ENCODE results near the gene PHKB.
"Not testable (repeated sequence)": the region's sequence is repeated elsewhere in the genome, so short reads cannot be mapped to it uniquely, and the experiment has no call there.

The PHKB gene

DNA sequence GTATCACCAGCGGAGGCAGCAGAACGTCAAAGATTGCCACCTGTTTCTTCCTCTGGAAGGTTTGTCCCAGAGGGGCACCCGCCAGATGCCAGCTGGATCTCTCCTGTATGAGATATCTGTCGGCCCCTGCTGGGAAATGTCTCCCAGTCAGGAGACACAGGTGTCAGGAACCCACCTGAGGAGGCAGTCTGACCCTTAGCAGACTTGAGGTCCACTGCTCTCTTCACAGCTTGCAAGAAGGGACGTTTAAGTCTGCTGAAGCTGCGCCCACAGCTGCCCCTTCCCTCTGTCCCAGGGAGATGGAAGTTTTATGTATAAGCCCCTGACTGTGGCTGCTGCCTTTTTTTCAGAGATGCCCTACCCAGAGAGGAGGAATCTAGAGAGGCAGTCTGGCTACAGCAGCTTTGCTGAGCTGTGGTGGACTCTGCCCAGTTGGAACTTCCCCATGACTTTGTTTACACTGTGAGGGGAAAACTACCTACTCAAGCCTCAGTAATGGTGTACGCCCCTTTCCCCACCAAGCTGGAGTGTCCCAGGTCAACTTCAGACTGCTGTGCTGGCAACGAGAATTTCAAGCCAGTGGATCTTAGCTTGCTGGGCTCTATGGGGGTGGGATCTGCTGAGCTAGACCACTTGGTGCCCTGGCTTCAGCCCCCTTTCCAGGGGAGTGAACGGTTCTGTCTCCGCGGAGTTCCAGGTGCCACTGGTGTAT, 92.9 kb downstream of the PHKB start:
- no peak overlapping the region for H3K27ac ChIP-seq (ENCODE audit: poor library complexity, severe bottlenecking)
- DNase-seq (ENCODE audit: low spot score) (no peak), ATAC-seq (ENCODE audit: low read depth) (no peak)
- H3K4me3 ChIP-seq (ENCODE audit: severe bottlenecking), result no peak overlapping the region
- TF ChIP-seq, protein P1, sequence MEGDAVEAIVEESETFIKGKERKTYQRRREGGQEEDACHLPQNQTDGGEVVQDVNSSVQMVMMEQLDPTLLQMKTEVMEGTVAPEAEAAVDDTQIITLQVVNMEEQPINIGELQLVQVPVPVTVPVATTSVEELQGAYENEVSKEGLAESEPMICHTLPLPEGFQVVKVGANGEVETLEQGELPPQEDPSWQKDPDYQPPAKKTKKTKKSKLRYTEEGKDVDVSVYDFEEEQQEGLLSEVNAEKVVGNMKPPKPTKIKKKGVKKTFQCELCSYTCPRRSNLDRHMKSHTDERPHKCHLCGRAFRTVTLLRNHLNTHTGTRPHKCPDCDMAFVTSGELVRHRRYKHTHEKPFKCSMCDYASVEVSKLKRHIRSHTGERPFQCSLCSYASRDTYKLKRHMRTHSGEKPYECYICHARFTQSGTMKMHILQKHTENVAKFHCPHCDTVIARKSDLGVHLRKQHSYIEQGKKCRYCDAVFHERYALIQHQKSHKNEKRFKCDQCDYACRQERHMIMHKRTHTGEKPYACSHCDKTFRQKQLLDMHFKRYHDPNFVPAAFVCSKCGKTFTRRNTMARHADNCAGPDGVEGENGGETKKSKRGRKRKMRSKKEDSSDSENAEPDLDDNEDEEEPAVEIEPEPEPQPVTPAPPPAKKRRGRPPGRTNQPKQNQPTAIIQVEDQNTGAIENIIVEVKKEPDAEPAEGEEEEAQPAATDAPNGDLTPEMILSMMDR (IDR thresholded peaks at IDR 0.05; ENCODE audit: poor library complexity, severe bottlenecking), result no peak
- peaks cover 17% of the 10 kb centered on the region for H3K36me3 ChIP-seq (ENCODE audit: low read depth)
- no peaks in the 10 kb centered on the region for H3K9me3 ChIP-seq (ENCODE audit: severe bottlenecking)
- no peaks in the 10 kb centered on the region for H3K4me1 ChIP-seq (ENCODE audit: insufficient read depth, poor library complexity, severe bottlenecking)
- no peaks in the 10 kb centered on the region for H3K27me3 ChIP-seq (ENCODE audit: insufficient read depth, poor library complexity, severe bottlenecking)

- H3K9me3 ChIP-seq (ENCODE audit: severe bottlenecking); ATAC-seq (ENCODE audit: low read depth); H3K4me3 ChIP-seq (ENCODE audit: severe bottlenecking); H3K4me1 ChIP-seq (ENCODE audit: insufficient read depth, poor library complexity, severe bottlenecking); H3K27ac ChIP-seq (ENCODE audit: poor library complexity, severe bottlenecking); DNase-seq (ENCODE audit: low spot score); H3K27me3 ChIP-seq (ENCODE audit: insufficient read depth, poor library complexity, severe bottlenecking): not testable (repeated sequence)
- peaks cover 15% of the 10 kb centered on the region for H3K36me3 ChIP-seq (ENCODE audit: low read depth)
Measured at GRCh38 chr16:47554587-47554986, 93.5 kb downstream of the PHKB start.

DNA sequence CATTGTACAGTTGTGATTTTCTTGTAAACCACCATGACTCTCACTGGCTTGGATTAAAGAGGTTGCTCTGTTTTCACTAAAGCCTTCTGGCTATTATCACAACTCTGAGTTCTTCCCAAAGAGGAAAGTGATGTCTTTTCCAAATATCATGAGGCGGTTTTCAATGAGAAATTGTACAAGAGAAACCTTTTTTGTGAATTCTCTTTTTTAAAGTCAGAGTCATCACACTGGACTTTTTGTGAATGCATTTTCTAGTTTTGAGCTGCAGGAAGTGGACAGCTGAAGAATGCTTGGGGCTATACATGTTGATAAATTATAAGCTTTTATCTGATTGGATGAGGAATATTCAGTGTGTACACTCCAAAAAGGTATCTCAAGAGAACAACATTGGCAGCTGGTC, 100.2 kb downstream of the PHKB start:
- 0 out of 2 replicates have a peak, but pooled peaks cover 5% of the 10 kb centered on the region for H3K36me3 ChIP-seq (ENCODE audit: low read depth)
- H3K27me3 ChIP-seq (ENCODE audit: insufficient read depth, poor library complexity, severe bottlenecking), result no peaks in the 10 kb centered on the region
- no peak overlapping the region for H3K4me3 ChIP-seq (ENCODE audit: severe bottlenecking)
- DNase-seq (ENCODE audit: low spot score) (no peak), ATAC-seq (ENCODE audit: low read depth) (no peak)
- TF ChIP-seq, protein P1 (IDR thresholded peaks at IDR 0.05; ENCODE audit: poor library complexity, severe bottlenecking), result no peak
- no peaks in the 10 kb centered on the region for H3K9me3 ChIP-seq (ENCODE audit: severe bottlenecking)
- H3K4me1 ChIP-seq (ENCODE audit: insufficient read depth, poor library complexity, severe bottlenecking), result peaks cover 6% of the 10 kb centered on the region
- H3K27ac ChIP-seq (ENCODE audit: poor library complexity, severe bottlenecking), result no peak overlapping the region

- TF ChIP-seq, protein P1 (IDR thresholded peaks at IDR 0.05; ENCODE audit: poor library complexity, severe bottlenecking), result no peak
- Histone ChIP-seq H3K4me1 (ENCODE audit: insufficient read depth, poor library complexity, severe bottlenecking) (peaks cover 6% of the 10 kb centered on the region), H3K9me3 (ENCODE audit: severe bottlenecking) (no peaks in the 10 kb centered on the region), H3K36me3 (ENCODE audit: low read depth) (0 out of 2 replicates have a peak, but pooled peaks cover 5% of the 10 kb centered on the region), H3K4me3 (ENCODE audit: severe bottlenecking) (no peak overlapping the region), H3K27ac (ENCODE audit: poor library complexity, severe bottlenecking) (no peak overlapping the region), H3K27me3 (ENCODE audit: insufficient read depth, poor library complexity, severe bottlenecking) (no peaks in the 10 kb centered on the region)
- ATAC-seq (ENCODE audit: low read depth) (no peak), DNase-seq (ENCODE audit: low spot score) (no peak)
Measured at GRCh38 chr16:47562366-47562765, 101.2 kb downstream of the PHKB start.

GRCh38 chr16:47565454-47565853, 104.3 kb downstream of the PHKB start:
- no peaks in the 10 kb centered on the region for H3K9me3 ChIP-seq (ENCODE audit: severe bottlenecking)
- H3K4me3 ChIP-seq (ENCODE audit: severe bottlenecking), result no peak overlapping the region
- ATAC-seq (ENCODE audit: low read depth), result peak; percentile 73
- 0 out of 2 replicates have a peak, but pooled peaks cover 5% of the 10 kb centered on the region for H3K36me3 ChIP-seq (ENCODE audit: low read depth)
- H3K27me3 ChIP-seq (ENCODE audit: insufficient read depth, poor library complexity, severe bottlenecking), result no peaks in the 10 kb centered on the region
- peaks cover 6% of the 10 kb centered on the region for H3K4me1 ChIP-seq (ENCODE audit: insufficient read depth, poor library complexity, severe bottlenecking)
- peak overlapping the region; percentile 44 for H3K27ac ChIP-seq (ENCODE audit: poor library complexity, severe bottlenecking)
- DNase-seq (ENCODE audit: low spot score), result no peak
- TF ChIP-seq, protein P1 (IDR thresholded peaks at IDR 0.05; ENCODE audit: poor library complexity, severe bottlenecking), result no peak

Measured in RWPE2 (cell line).